Testis (tissue), 3 donors: ENCODE data around the gene KLK13. TPM values are rescaled to one million over a fixed set of nuclear protein-coding genes. Genes with fewer than 3 reads are reported as not detected.

Experiments used
- DNase-seq: peaks from one replicate; pipeline ENCODE4 v3.0.0-alpha.2; 2019
- H3K27ac ChIP-seq, 2 donors: fragments of 200-600 bp; sonication (generic); one replicate each; pipeline ENCODE4 v1.5.1; 2019
- H3K27me3 ChIP-seq: fragments of 200-600 bp; sonication (generic); one replicate; pipeline ENCODE4 v1.5.1; 2019
- H3K36me3 ChIP-seq: fragments of 200-600 bp; sonication (generic); one replicate; pipeline ENCODE4 v1.5.1; 2017; ENCODE audit warnings: low read depth; ENCODE audit errors: missing control alignments
- H3K4me1 ChIP-seq: fragments of 200-600 bp; sonication (generic); one replicate; pipeline ENCODE4 v1.5.1; 2019
- H3K4me3 ChIP-seq, 2 donors: fragments of 200-600 bp; sonication (generic); one replicate each; pipeline ENCODE4 v1.5.1; 2017 to 2019
- H3K9me3 ChIP-seq: fragments of 200-600 bp; sonication (generic); one replicate; pipeline ENCODE4 v1.5.1; 2017
- POLR2A ChIP-seq: fragments of 450-650 bp; IDR thresholded peaks from one replicate; pipeline ENCODE4 v1.6.1; 2017; ENCODE audit warnings: antibody characterized with exemption, mild to moderate bottlenecking, moderate library complexity
- WGBS, 2 donors: methylation state at CpG; one replicate each; pipeline ENCODE4 v1.1.5; 2018; 5-methylcytosine and 5-hydroxymethylcytosine counted together
- intact Hi-C: fragments of 100-400 bp; cut with DNase I; formaldehyde crosslinking; loops from one replicate; pipeline ENCODE4 v1.15.1; 2023; ENCODE audit warnings: low total_unique reads
- polyA plus RNA-seq: library from polyadenylated mRNA; stranded (reverse); fragments of 350-450 nt; fragmentation: Illumina TruSeq; extraction: RNeasy Lipid Tissue Mini Kit (QIAGEN cat#74804); gene quantifications from one replicate; pipeline ENCODE4 v1.2.3, GENCODE V29; 2014; ENCODE audit warnings: low read depth, low replicate concordance; ENCODE audit not compliant: insufficient read depth
- total RNA-seq, 2 donors: library from RNA; depleted of rRNA; stranded (reverse); fragments of >200 nt; gene quantifications; one replicate each; pipeline ENCODE4 v1.2.3, GENCODE V29; 2016
- TF ChIP-seq, protein P1 (sequence below), 3 experiments: fragments of 450-650 bp in 2 of 3; fragments of 200-600 bp in 1 of 3; sonication (generic) in 1 of 3; IDR thresholded peaks; one replicate each; pipeline ENCODE4 v1.5.1; 2016 to 2019; ENCODE audit warnings: antibody characterized with exemption in 3 of 3, mild to moderate bottlenecking in 2 of 3, moderate library complexity in 1 of 3

KLK13 gene
- total and polyA plus RNA-seq, 3 donors from 2014 or later = 3.7 to 13.0 (median 7.8) TPM

DNA sequence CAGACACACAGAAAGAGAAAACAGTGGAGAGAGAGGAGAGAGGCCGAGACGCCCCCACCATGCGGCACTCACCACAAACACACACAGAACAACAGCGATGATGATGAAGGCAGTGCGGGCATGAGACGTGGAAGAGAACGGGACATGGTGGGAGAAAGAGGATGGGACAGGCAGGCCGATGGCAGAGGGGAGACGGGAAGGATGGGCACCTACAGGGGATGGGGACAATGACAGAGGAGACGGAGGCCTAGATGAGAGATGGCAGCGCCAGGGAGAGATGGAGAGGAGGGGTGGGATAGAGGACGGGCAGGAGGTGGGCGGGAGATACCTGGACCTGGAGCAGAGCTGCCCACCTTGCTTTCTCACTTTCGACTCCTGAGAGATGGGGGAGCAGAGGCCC, 18.9 kb upstream of the KLK13 start:
- 85 to 92% methylated on average over 14 of the region's 14 CpGs for WGBS, 2 donors
- no peaks in the 10 kb centered on the region for H3K36me3 ChIP-seq
- intact Hi-C loops = loop anchor here (10.0 kb wide), 1 partner anchor 59 kb away; the partner anchor contains the start of gene KLK11
- H3K4me3 ChIP-seq = no peak overlapping the region
- H3K27ac ChIP-seq = no peak overlapping the region
- H3K4me1 ChIP-seq = no peaks in the 10 kb centered on the region
- no peaks in the 10 kb centered on the region for H3K27me3 ChIP-seq
- H3K9me3 ChIP-seq = no peaks in the 10 kb centered on the region
- no peak for DNase-seq
- TF ChIP-seq, protein P1, sequence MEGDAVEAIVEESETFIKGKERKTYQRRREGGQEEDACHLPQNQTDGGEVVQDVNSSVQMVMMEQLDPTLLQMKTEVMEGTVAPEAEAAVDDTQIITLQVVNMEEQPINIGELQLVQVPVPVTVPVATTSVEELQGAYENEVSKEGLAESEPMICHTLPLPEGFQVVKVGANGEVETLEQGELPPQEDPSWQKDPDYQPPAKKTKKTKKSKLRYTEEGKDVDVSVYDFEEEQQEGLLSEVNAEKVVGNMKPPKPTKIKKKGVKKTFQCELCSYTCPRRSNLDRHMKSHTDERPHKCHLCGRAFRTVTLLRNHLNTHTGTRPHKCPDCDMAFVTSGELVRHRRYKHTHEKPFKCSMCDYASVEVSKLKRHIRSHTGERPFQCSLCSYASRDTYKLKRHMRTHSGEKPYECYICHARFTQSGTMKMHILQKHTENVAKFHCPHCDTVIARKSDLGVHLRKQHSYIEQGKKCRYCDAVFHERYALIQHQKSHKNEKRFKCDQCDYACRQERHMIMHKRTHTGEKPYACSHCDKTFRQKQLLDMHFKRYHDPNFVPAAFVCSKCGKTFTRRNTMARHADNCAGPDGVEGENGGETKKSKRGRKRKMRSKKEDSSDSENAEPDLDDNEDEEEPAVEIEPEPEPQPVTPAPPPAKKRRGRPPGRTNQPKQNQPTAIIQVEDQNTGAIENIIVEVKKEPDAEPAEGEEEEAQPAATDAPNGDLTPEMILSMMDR (IDR thresholded peaks at IDR 0.05) = no peak
- no peak for TF ChIP-seq POLR2A

DNA sequence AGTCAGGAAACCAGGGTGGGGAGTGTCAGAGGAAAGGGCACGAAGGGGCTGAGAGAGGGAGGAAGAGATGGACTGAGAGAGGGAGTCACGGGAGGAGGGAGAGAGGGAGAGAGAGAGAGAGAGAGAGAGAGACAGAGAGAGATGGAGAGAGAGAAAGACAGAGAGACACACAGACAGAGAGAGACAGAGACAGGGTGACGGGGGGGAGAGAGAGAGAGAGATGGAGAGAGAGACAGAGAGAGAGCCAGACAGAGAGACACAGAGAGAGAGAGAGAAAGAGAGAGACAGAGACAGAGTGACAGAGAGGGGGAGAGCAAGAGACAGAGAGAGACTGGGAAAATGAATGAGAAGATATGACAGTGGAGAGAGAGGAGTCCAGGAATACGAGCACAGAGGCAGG, 18.3 kb upstream of the KLK13 start:
- Histone ChIP-seq H3K4me3 (no peak overlapping the region), H3K36me3 (no peaks in the 10 kb centered on the region), H3K4me1 (no peaks in the 10 kb centered on the region), H3K9me3 (no peaks in the 10 kb centered on the region), H3K27ac (no peak overlapping the region), H3K27me3 (no peaks in the 10 kb centered on the region)
- TF ChIP-seq, protein P1 (IDR thresholded peaks at IDR 0.05) = no peak
- TF ChIP-seq POLR2A = no peak
- no peak for DNase-seq
- intact Hi-C loops = loop anchor here (10.0 kb wide), 1 partner anchor 58 kb away; the partner anchor contains the start of gene KLK11
- WGBS, 2 donors = 57 to 66% methylated on average over 4 of the region's 4 CpGs

DNA sequence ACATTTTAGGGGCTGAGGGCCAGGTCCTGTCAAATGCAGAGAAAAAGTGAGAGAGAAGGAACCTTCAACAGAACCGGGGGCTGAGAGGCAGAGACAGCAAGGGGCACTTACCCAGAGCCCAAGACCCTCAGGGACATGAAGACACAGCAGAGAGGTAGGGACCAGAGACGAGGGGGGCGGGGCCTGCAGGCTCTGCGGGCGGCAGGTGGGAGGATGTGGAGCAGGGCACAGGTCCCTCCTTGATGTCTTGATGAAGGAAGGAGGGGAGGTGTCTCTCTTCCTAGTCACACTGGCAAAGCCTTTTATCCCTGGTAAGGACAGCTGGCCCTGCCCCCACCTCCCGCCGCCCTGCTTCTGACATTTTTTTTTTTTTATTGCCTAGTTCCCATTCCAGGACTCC, 17.7 kb upstream of the KLK13 start, which contains the start of gene KLK14:
TSS of gene KLK14 (minus strand) at position 277 of the 400 bp plus-strand sequence. CDS start at position 4, 273 bp downstream.
- 41 to 50% methylated on average over 7 of the region's 7 CpGs for WGBS, 2 donors
- Histone ChIP-seq H3K4me3 (no peak within 1 kb of the TSS), H3K27ac (no peak within 1 kb of the TSS), H3K9me3 (no peaks in the 10 kb centered on the region), H3K27me3 (no peaks in the 10 kb centered on the region), H3K36me3 (no peaks in the 10 kb centered on the region), H3K4me1 (no peaks in the 10 kb centered on the region)
- TF ChIP-seq, protein P1 (IDR thresholded peaks at IDR 0.05) = no peak
- TF ChIP-seq POLR2A = no peak
- intact Hi-C loops = loop anchor here (10.0 kb wide), 1 partner anchor 58 kb away; the partner anchor contains the start of gene KLK11
- DNase-seq = no peak

DNA sequence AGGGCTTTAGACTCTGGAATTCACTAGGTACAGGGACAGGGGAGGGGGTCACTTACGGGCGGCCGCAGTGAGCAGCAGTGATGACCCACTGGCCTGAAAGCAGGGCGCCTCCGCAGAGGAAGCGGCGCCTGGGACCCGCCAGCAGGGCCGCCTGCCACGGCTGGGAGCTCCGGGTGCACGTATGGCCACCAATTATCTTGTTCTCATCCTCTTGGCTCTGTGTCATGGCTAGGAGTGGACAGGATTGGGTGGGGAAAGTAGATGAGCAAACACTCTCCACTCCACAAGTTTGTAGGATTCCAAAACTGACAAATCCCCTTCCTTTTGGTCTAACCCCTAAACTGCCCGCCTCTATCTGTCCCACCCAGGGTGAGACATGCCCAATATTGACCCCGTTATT, 16.6 kb upstream of the KLK13 start:
- intact Hi-C loops = loop anchor here (10.0 kb wide), 1 partner anchor 57 kb away; the partner anchor contains the start of gene KLK11
- no peak for DNase-seq
- no peaks in the 10 kb centered on the region for H3K36me3 ChIP-seq
- TF ChIP-seq, protein P1 (IDR thresholded peaks at IDR 0.05) = no peak
- no peak for TF ChIP-seq POLR2A
- no peak overlapping the region for H3K27ac ChIP-seq
- WGBS, 2 donors = 90 to 91% methylated on average over 14 of the region's 14 CpGs
- H3K4me3 ChIP-seq = no peak overlapping the region
- H3K27me3 ChIP-seq = no peaks in the 10 kb centered on the region
- no peaks in the 10 kb centered on the region for H3K4me1 ChIP-seq
- H3K9me3 ChIP-seq = no peaks in the 10 kb centered on the region
